GM12878 (cell line): Measurements from ENCODE around the gene ZNF121. TPM values are rescaled to one million over a fixed set of nuclear protein-coding genes. Genes with fewer than 3 reads are reported as not detected.

Experiments used
- ATAC-seq: fragments of 200-7000 bp; cut with Tn5 transposase; 3 replicates; pipeline ENCODE4 v1.9.1; 2020; ENCODE audit warnings: mild to moderate bottlenecking, moderate library complexity
- BruUV-seq: library from RNA; stranded (reverse); fragments of 400-500 nt; replicated peaks from 2 replicates; lab custom pipeline; 2021; lab: Mats Ljungman, UMichigan
- CTCF ChIA-PET: fragments of 300-600 bp; sonication (Branson Sonifier 250); formaldehyde crosslinking; extraction: SDS; loops from one replicate; lab custom pipeline; 2021; ENCODE audit warnings: inconsistent platforms; lab: Yijun Ruan, JAX
- POLR2A ChIA-PET: fragments of 350-600 bp; formaldehyde crosslinking; extraction: SDS; loops from one replicate; lab custom pipeline; 2021; ENCODE audit warnings: inconsistent platforms; lab: Charles Lee
- RAD21 ChIA-PET: fragments of 300-600 bp; sonication (Branson Sonifier 250); formaldehyde crosslinking; loops from one replicate; lab custom pipeline; 2023; ENCODE audit warnings: antibody characterized with exemption; ENCODE audit not compliant: unreplicated experiment; lab: Charles Lee
- SMC1A ChIA-PET: fragments of 300-600 bp; sonication (Branson Sonifier 250); formaldehyde crosslinking; loops from one replicate; lab custom pipeline; 2023; ENCODE audit not compliant: unreplicated experiment, uncharacterized antibody; lab: Charles Lee
- DNase-seq: peaks from one replicate; pipeline ENCODE4 v3.0.0-alpha.2; 2011; ENCODE audit warnings: low read depth, low spot score
- FAIRE-seq: peaks from 3 replicates; lab custom pipeline; 2011; peaks lifted over from hg19 to GRCh38; lab: Jason Lieb, UNC
- H2AFZ ChIP-seq: 2 replicates; pipeline ENCODE4 v1.6.0; 2011; ENCODE audit warnings: low read depth, low read length, control low read depth; ENCODE audit not compliant: control insufficient read depth
- H3K27ac ChIP-seq: 2 replicates; pipeline ENCODE4 v1.5.1; 2011; ENCODE audit warnings: control low read depth; ENCODE audit not compliant: control insufficient read depth, insufficient read depth
- H3K27me3 ChIP-seq, 2 experiments: replicated peaks in 1 of 2; 2 replicates each; pipeline versions ENCODE4 v1.6.0 to v1.6.1; 2011; ENCODE audit warnings: low read length in 1 of 2; ENCODE audit not compliant: control insufficient read depth in 2 of 2, insufficient read depth in 2 of 2
- H3K36me3 ChIP-seq, 2 experiments: 2 replicates each; pipeline ENCODE4 v1.5.1; 2011; ENCODE audit warnings: low read length in 1 of 2; ENCODE audit not compliant: control insufficient read depth in 2 of 2, insufficient read depth in 2 of 2
- H3K4me1 ChIP-seq: 2 replicates; pipeline ENCODE4 v1.6.1; 2011; ENCODE audit warnings: mild to moderate bottlenecking, low read length, moderate library complexity, mixed read lengths; ENCODE audit not compliant: control insufficient read depth, insufficient read depth
- H3K4me2 ChIP-seq: 2 replicates; pipeline ENCODE4 v1.6.0; 2011; ENCODE audit warnings: control low read depth; ENCODE audit not compliant: control insufficient read depth, insufficient read depth
- H3K4me3 ChIP-seq: fragments of 200-600 bp; sonication (generic); 2 replicates; pipeline ENCODE4 v1.5.1; 2016
- H3K79me2 ChIP-seq: 2 replicates; pipeline ENCODE4 v1.6.0; 2011; ENCODE audit warnings: low read length; ENCODE audit not compliant: control insufficient read depth, insufficient read depth
- H3K9ac ChIP-seq: 2 replicates; pipeline ENCODE4 v1.8.0; 2011; ENCODE audit warnings: low read length, control low read depth, mixed read lengths; ENCODE audit not compliant: control insufficient read depth, insufficient read depth
- H3K9me3 ChIP-seq: replicated peaks from 3 replicates; pipeline ENCODE4 v1.5.1; 2011; ENCODE audit warnings: mild to moderate bottlenecking, low read length; ENCODE audit not compliant: control insufficient read depth, insufficient read depth
- H4K20me1 ChIP-seq: 2 replicates; pipeline ENCODE4 v1.6.0; 2011; ENCODE audit not compliant: control insufficient read depth, insufficient read depth
- BCLAF1 ChIP-seq: fragments of 450-650 bp; IDR thresholded peaks from 2 replicates; pipeline ENCODE4 v1.6.1; 2017; ENCODE audit warnings: antibody characterized with exemption, mild to moderate bottlenecking, moderate library complexity
- E2F8 ChIP-seq: fragments of 450-650 bp; IDR thresholded peaks from 2 replicates; pipeline ENCODE4 v1.6.1; 2018; ENCODE audit warnings: mild to moderate bottlenecking, low read depth, moderate library complexity; ENCODE audit not compliant: partially characterized antibody
- GABPA ChIP-seq: IDR thresholded peaks from 2 replicates; pipeline ENCODE4 v1.6.1; 2014; ENCODE audit warnings: antibody characterized with exemption, low read depth, mild to moderate bottlenecking, inconsistent platforms
- IRF4 ChIP-seq: IDR thresholded peaks from 2 replicates; pipeline ENCODE4 v1.6.1; 2011; ENCODE audit warnings: low read depth, low read length
- RAD21 ChIP-seq: IDR thresholded peaks from 2 replicates; pipeline ENCODE4 v1.6.1; 2011; ENCODE audit warnings: mild to moderate bottlenecking, low read depth, low read length, moderate library complexity; ENCODE audit not compliant: insufficient read depth
- SIN3A ChIP-seq: IDR thresholded peaks from 2 replicates; pipeline ENCODE4 v1.6.1; 2012; ENCODE audit warnings: low read depth, low read length, improper control_type of control experiment
- SKIL ChIP-seq: fragments of 450-650 bp; IDR thresholded peaks from 2 replicates; pipeline ENCODE4 v1.6.1; 2017; ENCODE audit warnings: mild to moderate bottlenecking, low read depth, inconsistent platforms; ENCODE audit not compliant: poor library complexity, severe bottlenecking
- SPI1 ChIP-seq: IDR thresholded peaks from 2 replicates; pipeline ENCODE4 v1.6.1; 2011; ENCODE audit warnings: low read depth, mild to moderate bottlenecking, low read length, moderate library complexity, borderline replicate concordance; ENCODE audit not compliant: insufficient read depth
- ZBTB40 ChIP-seq: fragments of 450-650 bp; IDR thresholded peaks from 2 replicates; pipeline ENCODE4 v1.6.1; 2016; ENCODE audit warnings: mild to moderate bottlenecking, moderate library complexity, borderline replicate concordance
- ZNF24 ChIP-seq: fragments of 450-650 bp; IDR thresholded peaks from 2 replicates; pipeline ENCODE4 v1.6.1; 2017; ENCODE audit warnings: antibody characterized with exemption, mild to moderate bottlenecking
- WGBS: methylation state at CpG from one replicate; pipeline ENCODE4 v1.1.6; 2016; ENCODE audit warnings: low lambda C conversion rate; ENCODE audit not compliant: insufficient replicate concordance, insufficient coverage; ENCODE audit errors: missing lambda C conversion rate; 5-methylcytosine and 5-hydroxymethylcytosine counted together
- in situ Hi-C: fragments of 300-500 bp; cut with MboI; formaldehyde crosslinking; loops from 9 replicates; pipeline ENCODE4 v1.14.3; 2018; ENCODE audit warnings: mixed read lengths
- intact Hi-C: fragments of 100-400 bp; cut with micrococcal nuclease; formaldehyde crosslinking; loops from one replicate; pipeline ENCODE4 v1.14.2; 2022; ENCODE audit not compliant: unreplicated experiment
- polyA plus RNA-seq, 11 experiments: library from polyadenylated mRNA; depleted of rRNA in 4 of 11; unstranded in 6 of 11; stranded (reverse) in 5 of 11; fragments of >200 nt; fragmentation: Nextera tagmentation in 4 of 11; fragmentation: Illumina TruSeq in 1 of 11; extraction: Ambion mirVana in 4 of 11; extraction: Trizol in 1 of 11; gene quantifications; 1 replicate in 1 of 11; 2 replicates in 10 of 11; pipeline versions ENCODE4 v1.2.1 to v1.2.3, GENCODE V29; 2011 to 2016; ENCODE audit warnings: inconsistent platforms in 2 of 11, missing spikeins in 2 of 11, low read depth in 1 of 11
- total RNA-seq, 4 experiments: library from RNA; depleted of rRNA in 3 of 4; stranded (reverse); fragments of >200 nt in 3 of 4; fragmentation: Illumina TruSeq in 1 of 4; extraction: Trizol in 1 of 4; gene quantifications; 2 replicates each; pipeline versions ENCODE4 v1.2.1 to v1.2.3, GENCODE V29; 2013 to 2021

ZNF121 gene
- total and polyA plus RNA-seq, 10 of the 15 experiments (the other 5 are each of a cell fraction or from before 2014, with no cell fraction given), result 4.8 to 75.0 (median 17.7) TPM

GRCh38 chr19:9627856-9628255 is 43.6 kb upstream of the ZNF121 start:
- no peaks in the 10 kb centered on the region for H3K4me1 ChIP-seq
- FAIRE-seq (no peak), ATAC-seq (no peak), DNase-seq (no peak)
- ChIA-PET RAD21 (interaction anchor here (1.1 kb wide), 1 partner anchor 168 kb away, joined by 4 read pairs; no protein-coding TSS in a partner anchor), SMC1A (interaction anchor here (0.8 kb wide), 1 partner anchor 166 kb away, joined by 3 read pairs; no protein-coding TSS in a partner anchor), CTCF (interaction anchor here (0.6 to 1.7 kb wide), 4 partner anchors 40 to 171 kb away, joined by 3 to 8 read pairs (median 4); no protein-coding TSS in a partner anchor), POLR2A (no interaction called here)
- in situ Hi-C loops (loop anchor here (10.0 kb wide), 1 partner anchor 493 kb away; no protein-coding TSS in a partner anchor), intact Hi-C loops (no loop called here)
- no peak overlapping the region for H3K4me3 ChIP-seq
- no TSS peak for BruUV-seq
- no peaks in the 10 kb centered on the region for H3K79me2 ChIP-seq
- H3K27ac ChIP-seq, result no peak overlapping the region
- no peaks in the 10 kb centered on the region for H3K27me3 ChIP-seq
- no peaks in the 10 kb centered on the region for H3K9me3 ChIP-seq
- WGBS, result 91% methylated on average over 2 of the region's 2 CpGs
- H3K4me2 ChIP-seq, result no peak overlapping the region
- no peaks in the 10 kb centered on the region for H3K36me3 ChIP-seq
- no peak overlapping the region for H2AFZ ChIP-seq
- H4K20me1 ChIP-seq, result no peaks in the 10 kb centered on the region
- no peak overlapping the region for H3K9ac ChIP-seq
- TF ChIP-seq SIN3A (no peak), RAD21 (no peak), GABPA (no peak), ZNF24 (no peak), SKIL (no peak), ZBTB40 (no peak), BCLAF1 (no peak), E2F8 (no peak), IRF4 (no peak), SPI1 (no peak)
